ELF-1 (cell line): ENCODE measurements around the gene THAP2.
"Not testable (repeated sequence)": the region's sequence is repeated elsewhere in the genome, so short reads cannot be mapped to it uniquely, and the experiment has no call there.

Experiments used
- DNase-seq: peaks from one replicate; pipeline ENCODE4 v3.0.0-alpha.2; 2016; ENCODE audit warnings: low read depth, low spot score

The THAP2 gene

GRCh38 chr12:71662849-71663560 lies 1.1 kb upstream of the THAP2 start:
- DNase-seq: peak; percentile 83

GRCh38 chr12:71664411-71665089 lies 449 bp downstream of the THAP2 start:
- DNase-seq: no peak

GRCh38 chr12:71665090-71665463 lies 976 bp downstream of the THAP2 start:
- DNase-seq: no peak

- no peak for DNase-seq
These were observed 2.2 kb downstream of the THAP2 start for GRCh38 chr12:71666259-71666658.

GRCh38 chr12:71671311-71671710 lies 7.2 kb downstream of the THAP2 start:
- DNase-seq: no peak

- DNase-seq: no peak
These were observed 7.7 kb downstream of the THAP2 start for GRCh38 chr12:71671816-71672215.

- no peak for DNase-seq
These were observed 18.4 kb downstream of the THAP2 start for GRCh38 chr12:71682466-71682865.

GRCh38 chr12:71683633-71684032 lies 19.5 kb downstream of the THAP2 start:
- DNase-seq: no peak

GRCh38 chr12:71684081-71684480 lies 20.0 kb downstream of the THAP2 start:
- DNase-seq: no peak

GRCh38 chr12:71685312-71685906 lies 21.3 kb downstream of the THAP2 start:
- no peak for DNase-seq

- DNase-seq: peak; percentile 92
These were observed 22.0 kb downstream of the THAP2 start, which contains the start of gene TMEM19 for GRCh38 chr12:71685914-71686657. TMEM19 (plus strand) TSS chr12:71686082; CDS start chr12:71686681, 599 bp downstream.

GRCh38 chr12:71686658-71687025 lies 22.5 kb downstream of the THAP2 start:
- DNase-seq: no peak

GRCh38 chr12:71687172-71687571 lies 23.1 kb downstream of the THAP2 start:
- DNase-seq: not testable (repeated sequence)

- DNase-seq: no peak
These were observed 25.0 kb downstream of the THAP2 start for GRCh38 chr12:71688961-71689570.

GRCh38 chr12:71691504-71692129 lies 27.5 kb downstream of the THAP2 start:
- no peak for DNase-seq

- no peak for DNase-seq
These were observed 29.0 kb downstream of the THAP2 start for GRCh38 chr12:71693126-71693525.

GRCh38 chr12:71693651-71694050 lies 29.6 kb downstream of the THAP2 start:
- DNase-seq: not testable (repeated sequence)

- no peak for DNase-seq
These were observed 30.2 kb downstream of the THAP2 start for GRCh38 chr12:71694099-71694820.

- no peak for DNase-seq
These were observed 31.7 kb downstream of the THAP2 start for GRCh38 chr12:71695782-71696181.

- DNase-seq: not testable (repeated sequence)
These were observed 38.1 kb downstream of the THAP2 start for GRCh38 chr12:71702181-71702580.

GRCh38 chr12:71702590-71702989 lies 38.5 kb downstream of the THAP2 start:
- DNase-seq: no peak
